ENCODE measurements around the gene HABP4. TPM values are rescaled to one million over a fixed set of nuclear protein-coding genes. Genes with fewer than 3 reads are reported as not detected.
A peak's percentile ranks its signal among the peaks of the same experiment; 100 is the strongest.

HABP4 gene, protein sequence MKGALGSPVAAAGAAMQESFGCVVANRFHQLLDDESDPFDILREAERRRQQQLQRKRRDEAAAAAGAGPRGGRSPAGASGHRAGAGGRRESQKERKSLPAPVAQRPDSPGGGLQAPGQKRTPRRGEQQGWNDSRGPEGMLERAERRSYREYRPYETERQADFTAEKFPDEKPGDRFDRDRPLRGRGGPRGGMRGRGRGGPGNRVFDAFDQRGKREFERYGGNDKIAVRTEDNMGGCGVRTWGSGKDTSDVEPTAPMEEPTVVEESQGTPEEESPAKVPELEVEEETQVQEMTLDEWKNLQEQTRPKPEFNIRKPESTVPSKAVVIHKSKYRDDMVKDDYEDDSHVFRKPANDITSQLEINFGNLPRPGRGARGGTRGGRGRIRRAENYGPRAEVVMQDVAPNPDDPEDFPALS
- 10 to 100 TPM; 18.4 to 24.1 (median 20.8) TPM for total RNA-seq

DNA sequence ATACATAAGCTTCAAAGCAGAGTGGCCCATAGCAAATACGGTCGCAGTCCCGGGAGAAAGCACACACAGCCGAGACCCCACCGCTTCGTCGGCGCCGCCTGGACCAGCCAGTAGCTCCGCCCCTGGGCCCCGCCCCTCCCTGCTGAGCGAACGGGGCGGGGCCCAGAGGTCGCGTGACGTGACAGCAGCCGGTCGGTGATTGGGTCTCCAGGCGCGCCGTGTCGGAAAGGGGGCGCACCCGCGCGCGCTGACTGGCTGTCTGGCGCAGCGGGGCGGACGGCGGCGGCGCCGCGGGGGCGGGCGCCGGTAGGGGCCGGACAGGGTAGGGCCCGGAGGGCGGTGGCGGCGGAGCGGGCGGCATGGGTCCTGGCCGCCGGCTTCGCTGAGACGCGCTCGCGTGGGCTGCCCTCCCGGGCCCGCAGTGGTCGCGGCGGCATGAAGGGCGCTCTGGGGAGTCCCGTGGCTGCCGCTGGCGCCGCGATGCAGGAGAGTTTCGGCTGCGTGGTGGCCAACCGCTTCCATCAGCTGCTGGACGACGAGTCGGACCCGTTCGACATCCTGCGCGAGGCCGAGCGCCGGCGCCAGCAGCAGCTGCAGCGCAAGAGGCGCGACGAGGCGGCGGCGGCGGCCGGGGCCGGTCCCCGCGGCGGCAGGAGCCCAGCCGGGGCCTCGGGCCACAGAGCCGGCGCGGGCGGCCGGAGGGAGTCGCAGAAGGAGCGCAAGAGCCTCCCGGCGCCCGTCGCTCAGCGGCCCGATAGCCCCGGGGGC lies at the start of gene HABP4:
TSS of gene HABP4 (plus strand) at position 325 of the 768 bp plus-strand sequence. CDS start at position 436, 111 bp downstream.
- H3K4me3 ChIP-seq (replicated peaks in 1 of 3) = peak within 1 kb of the TSS; percentile 54 to 61 (median 59)
- H3K27me3 ChIP-seq = no peaks in the 10 kb centered on the region
- peak within 1 kb of the TSS in 2 of 3 donors; percentile 43 to 73 for H3K27ac ChIP-seq
- TF ChIP-seq POLR2A (IDR thresholded peaks at IDR 0.05) (peak; percentile 95 to 96), CTCF (IDR thresholded peaks at IDR 0.05) (no peak)
- intact Hi-C loops (cut with DNase I) = loop anchor here (5.0 to 10.0 kb wide), 5 partner anchors 55 to 217 kb away; no protein-coding TSS in a partner anchor
- WGBS, 2 donors = 0% methylated on average over 7 to 20 of the region's 108 CpGs
- H3K9me3 ChIP-seq = no peaks in the 10 kb centered on the region
- DNase-seq = peak; percentile 98
- H3K4me1 ChIP-seq = peaks cover 3 to 4% of the 10 kb centered on the region in 2 donors
- H3K36me3 ChIP-seq = no peaks in the 10 kb centered on the region

DNA sequence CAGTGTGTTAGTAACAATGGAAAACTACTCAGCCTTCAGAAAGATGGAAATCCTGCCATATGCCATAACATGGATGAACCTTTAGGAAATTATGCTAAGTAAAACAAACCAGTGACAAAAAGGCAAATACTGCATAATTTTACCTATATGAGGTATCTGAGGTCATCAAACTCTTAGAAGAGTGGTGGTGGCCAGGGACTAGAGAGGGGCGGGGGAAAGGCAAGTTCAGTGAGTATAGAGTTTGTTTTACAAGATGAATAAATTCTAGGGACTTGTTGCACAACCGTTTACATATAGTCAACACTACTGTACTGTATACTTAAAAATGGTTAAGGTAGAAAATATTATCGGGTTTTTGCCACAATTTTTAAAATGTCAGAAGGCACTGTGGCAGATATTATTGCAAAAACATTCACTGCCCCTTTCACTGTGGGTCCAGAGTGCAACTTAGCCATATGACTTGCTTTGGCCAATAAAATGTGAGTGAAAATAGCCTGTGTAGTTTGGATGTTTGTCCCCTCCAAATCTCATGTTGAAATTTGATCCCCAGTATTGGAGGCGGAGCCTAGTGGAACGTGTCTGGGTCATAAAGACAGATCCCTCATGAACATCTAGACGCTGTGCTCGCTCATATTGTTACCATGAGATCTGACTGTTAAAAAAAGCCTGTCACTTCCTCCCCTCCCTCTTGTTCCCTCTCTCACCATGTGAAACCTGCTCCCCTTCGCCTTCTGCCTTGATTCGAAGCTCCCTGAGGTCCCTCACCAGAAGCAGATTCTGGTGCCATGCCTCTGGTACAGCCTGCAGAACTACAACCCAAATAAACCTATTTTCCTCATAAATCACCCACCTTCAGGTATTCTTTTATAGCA lies 41.3 kb upstream of the HABP4 start:
- H3K27ac ChIP-seq = no peak overlapping the region
- WGBS, 2 donors = 83 to 84% methylated on average over 9 of the region's 9 CpGs
- intact Hi-C loops (cut with DNase I) = no loop called here
- H3K4me1 ChIP-seq = no peaks in the 10 kb centered on the region
- H3K9me3 ChIP-seq = no peaks in the 10 kb centered on the region
- no peaks in the 10 kb centered on the region for H3K27me3 ChIP-seq
- no peak for DNase-seq
- TF ChIP-seq CTCF (IDR thresholded peaks at IDR 0.05) (no peak), POLR2A (IDR thresholded peaks at IDR 0.05) (no peak)
- H3K4me3 ChIP-seq (replicated peaks in 1 of 3) = no peak overlapping the region
- no peaks in the 10 kb centered on the region for H3K36me3 ChIP-seq

DNA sequence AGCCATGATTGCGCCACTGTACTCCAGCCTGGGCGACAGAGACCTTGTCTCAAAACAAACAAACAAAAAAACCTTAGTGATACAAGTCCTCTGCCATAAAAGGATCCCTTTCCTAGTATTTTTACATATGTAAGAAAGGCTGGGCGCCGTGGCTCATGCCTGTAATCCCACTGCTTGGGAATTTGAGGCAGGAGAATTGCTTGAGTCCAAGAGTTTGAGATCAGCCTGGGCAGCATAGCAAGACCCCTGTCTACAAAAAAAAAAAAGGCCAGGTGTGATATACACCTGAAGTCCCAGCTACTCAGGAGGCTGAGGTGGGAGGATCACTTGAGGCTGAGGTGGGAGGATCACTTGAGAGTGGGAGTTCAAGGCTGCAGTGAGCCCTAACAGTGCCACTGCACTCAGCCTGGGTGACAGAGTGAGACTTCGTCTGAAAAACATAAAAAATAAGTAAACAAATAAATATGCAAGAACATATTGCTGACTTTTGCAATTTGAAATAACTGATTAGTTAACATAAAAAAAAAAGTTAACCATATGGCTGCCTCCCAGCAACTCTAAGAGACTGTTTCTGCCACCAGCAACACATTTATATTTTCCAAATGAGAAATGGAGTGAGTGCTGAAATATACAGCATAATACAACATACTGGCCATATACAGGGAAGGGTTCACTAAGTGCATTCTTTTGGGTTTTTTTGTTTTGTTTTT lies 38.7 kb upstream of the HABP4 start:
- no peaks in the 10 kb centered on the region for H3K27me3 ChIP-seq
- H3K4me1 ChIP-seq = peaks cover 0 to 1% of the 10 kb centered on the region in 2 donors
- 93 to 95% methylated on average over 5 of the region's 5 CpGs for WGBS, 2 donors
- intact Hi-C loops (cut with DNase I) = no loop called here
- DNase-seq = no peak
- H3K9me3 ChIP-seq = no peaks in the 10 kb centered on the region
- no peak overlapping the region for H3K4me3 ChIP-seq (replicated peaks in 1 of 3)
- no peak overlapping the region for H3K27ac ChIP-seq
- TF ChIP-seq POLR2A (IDR thresholded peaks at IDR 0.05) = no peak
- no peaks in the 10 kb centered on the region for H3K36me3 ChIP-seq

GRCh38 chr9:96412174-96412913 lies 37.6 kb upstream of the HABP4 start:
- no peaks in the 10 kb centered on the region for H3K9me3 ChIP-seq

More at GRCh38 chr9:96412174-96412913, 37.6 kb upstream of the HABP4 start:
- H3K27me3 ChIP-seq = no peaks in the 10 kb centered on the region
- DNase-seq = no peak
- H3K4me3 ChIP-seq (replicated peaks in 1 of 3) = no peak overlapping the region
- WGBS, 2 donors = 87 to 96% methylated on average over 8 of the region's 8 CpGs
- H3K36me3 ChIP-seq = no peaks in the 10 kb centered on the region
- intact Hi-C loops (cut with DNase I) = no loop called here
- no peak overlapping the region for H3K27ac ChIP-seq
- no peak for TF ChIP-seq POLR2A (IDR thresholded peaks at IDR 0.05)
- TF ChIP-seq CTCF (IDR thresholded peaks at IDR 0.05) = no peak
- peaks cover 5 to 8% of the 10 kb centered on the region in 2 donors for H3K4me1 ChIP-seq
